GM13977 (cell line): Measurements from ENCODE around the gene RCAN2.

Experiments
- DNase-seq: peaks from one replicate; pipeline ENCODE4 v3.0.0; 2012; ENCODE audit warnings: low spot score
- in situ Hi-C: fragments of 300-500 bp; cut with MboI; formaldehyde crosslinking; loops from one replicate; pipeline ENCODE4 v1.12.0; 2022; ENCODE audit warnings: low sequenced_read_pairs, low pct_unique_long_range_greater_than_20kb, mixed read lengths, inconsistent platforms; ENCODE audit not compliant: unreplicated experiment
- TF ChIP-seq, protein P1 (sequence below): IDR thresholded peaks from 2 replicates; pipeline ENCODE4 v1.5.1; 2012; ENCODE audit warnings: mild to moderate bottlenecking, control low read depth; ENCODE audit not compliant: insufficient read depth; ENCODE audit errors: extremely low read depth, missing control alignments

Gene RCAN2

DNA sequence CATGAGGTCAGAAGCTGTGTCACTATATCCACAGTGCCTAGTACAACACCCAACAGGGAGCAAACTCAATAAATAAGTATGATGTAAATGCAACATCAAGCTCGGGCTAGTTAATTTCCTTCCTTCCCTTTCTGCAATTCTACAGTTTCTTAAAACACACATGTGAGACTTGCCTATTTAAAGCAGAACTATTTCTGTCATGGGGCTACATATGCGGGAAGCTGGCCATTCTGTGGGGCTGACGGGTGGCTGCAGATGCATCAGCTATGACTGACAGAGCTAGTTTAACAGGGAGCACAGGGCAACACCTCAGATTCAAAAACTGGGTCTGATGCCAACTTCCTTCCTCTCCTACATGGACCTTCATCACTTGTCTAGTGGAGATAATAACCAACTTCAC is 202.4 kb downstream of the RCAN2 start:
- in situ Hi-C loops, result no loop called here
- TF ChIP-seq, protein P1, sequence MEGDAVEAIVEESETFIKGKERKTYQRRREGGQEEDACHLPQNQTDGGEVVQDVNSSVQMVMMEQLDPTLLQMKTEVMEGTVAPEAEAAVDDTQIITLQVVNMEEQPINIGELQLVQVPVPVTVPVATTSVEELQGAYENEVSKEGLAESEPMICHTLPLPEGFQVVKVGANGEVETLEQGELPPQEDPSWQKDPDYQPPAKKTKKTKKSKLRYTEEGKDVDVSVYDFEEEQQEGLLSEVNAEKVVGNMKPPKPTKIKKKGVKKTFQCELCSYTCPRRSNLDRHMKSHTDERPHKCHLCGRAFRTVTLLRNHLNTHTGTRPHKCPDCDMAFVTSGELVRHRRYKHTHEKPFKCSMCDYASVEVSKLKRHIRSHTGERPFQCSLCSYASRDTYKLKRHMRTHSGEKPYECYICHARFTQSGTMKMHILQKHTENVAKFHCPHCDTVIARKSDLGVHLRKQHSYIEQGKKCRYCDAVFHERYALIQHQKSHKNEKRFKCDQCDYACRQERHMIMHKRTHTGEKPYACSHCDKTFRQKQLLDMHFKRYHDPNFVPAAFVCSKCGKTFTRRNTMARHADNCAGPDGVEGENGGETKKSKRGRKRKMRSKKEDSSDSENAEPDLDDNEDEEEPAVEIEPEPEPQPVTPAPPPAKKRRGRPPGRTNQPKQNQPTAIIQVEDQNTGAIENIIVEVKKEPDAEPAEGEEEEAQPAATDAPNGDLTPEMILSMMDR, result no peak
- DNase-seq, result no peak

DNA sequence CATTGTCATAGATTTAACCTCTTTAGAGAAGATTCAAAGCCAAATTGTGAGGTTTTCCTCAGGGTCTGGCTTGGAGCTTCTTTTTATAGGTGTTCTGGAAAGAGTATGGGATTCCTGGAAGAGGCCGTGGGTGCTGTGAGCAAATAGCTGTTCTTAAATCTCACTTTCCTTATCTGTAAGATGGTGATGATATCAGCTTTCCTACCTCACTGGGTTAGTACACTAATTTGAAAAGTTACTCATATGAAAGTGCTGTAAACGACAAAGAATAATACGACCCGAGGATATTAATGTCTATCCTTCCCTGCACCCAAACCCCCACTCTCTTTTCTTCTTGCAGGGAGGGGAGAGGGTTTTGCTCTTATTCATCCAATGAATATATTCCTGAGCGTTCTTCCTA is 203.6 kb downstream of the RCAN2 start:
- TF ChIP-seq, protein P1, result no peak
- in situ Hi-C loops, result no loop called here
- no peak for DNase-seq

GRCh38 chr6:46287043-46287442 is 204.2 kb downstream of the RCAN2 start:
- no peak for DNase-seq
- in situ Hi-C loops, result no loop called here
- TF ChIP-seq, protein P1, result no peak

DNA sequence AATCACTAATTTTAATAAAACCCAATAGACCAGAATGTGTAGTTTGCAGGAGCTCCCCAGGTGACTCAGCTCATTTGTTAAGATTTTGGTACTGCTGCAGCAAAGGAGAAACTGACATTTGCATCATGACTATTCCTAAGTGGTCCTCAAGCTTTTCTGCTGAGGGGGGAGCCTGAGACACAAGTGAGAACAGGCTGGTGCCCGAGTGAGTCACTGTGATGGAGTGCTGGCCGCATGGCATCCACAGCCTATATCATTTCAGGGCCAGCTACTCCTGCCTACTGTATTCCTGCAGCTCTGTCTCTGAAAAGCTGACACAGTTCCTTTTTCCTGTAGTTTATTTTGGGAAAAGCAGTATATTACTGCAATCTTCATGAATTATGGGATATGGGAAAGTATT is 206.8 kb downstream of the RCAN2 start:
- in situ Hi-C loops, result no loop called here
- DNase-seq, result no peak
- TF ChIP-seq, protein P1, result no peak

GRCh38 chr6:46281110-46281509 is 210.1 kb downstream of the RCAN2 start:
- DNase-seq, result no peak
- in situ Hi-C loops, result no loop called here
- TF ChIP-seq, protein P1, result no peak

- TF ChIP-seq, protein P1, result no peak
- DNase-seq, result no peak
- in situ Hi-C loops, result no loop called here
Observed at GRCh38 chr6:46279874-46280273, 211.4 kb downstream of the RCAN2 start.

DNA sequence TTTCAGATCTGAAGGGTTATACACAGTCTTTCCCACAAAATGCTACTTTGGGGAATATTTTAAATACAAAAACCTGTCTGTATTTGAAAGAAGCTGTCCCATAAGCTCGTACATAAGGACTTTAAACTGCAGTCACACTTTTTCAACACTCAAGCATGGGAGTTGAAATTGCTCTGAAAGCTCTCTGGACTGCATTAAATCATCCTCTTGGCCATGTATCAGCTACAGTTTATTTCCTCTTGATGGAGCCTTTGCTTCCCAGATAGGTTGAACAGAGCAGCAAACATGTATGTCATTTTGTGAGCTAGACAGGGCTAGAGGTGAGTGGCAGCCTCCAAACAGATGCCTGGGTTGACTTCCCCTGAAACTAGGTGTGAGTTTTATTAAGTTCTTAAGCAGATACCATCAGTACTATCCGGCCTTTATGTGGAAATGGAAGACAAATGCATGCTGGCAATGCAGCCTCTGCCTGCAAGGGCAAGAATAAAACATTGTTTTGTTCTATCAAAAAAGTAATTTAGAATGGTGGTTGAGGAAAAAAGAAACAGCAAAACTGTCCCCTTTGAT is 214.6 kb downstream of the RCAN2 start:
- in situ Hi-C loops, result no loop called here
- no peak for DNase-seq
- TF ChIP-seq, protein P1, result no peak
